CD14-positive monocyte (primary cell): Measurements from ENCODE around the gene ZDHHC11. TPM values are rescaled to one million over a fixed set of nuclear protein-coding genes. Genes with fewer than 3 reads are reported as not detected.

Source experiments
- DNase-seq, 3 donors: peaks; one replicate each; pipeline ENCODE4 v3.0.0-alpha.2; 2011 to 2022
- H2AFZ ChIP-seq: 2 replicates; pipeline ENCODE4 v1.6.0; 2012; ENCODE audit warnings: mild to moderate bottlenecking, low read depth, low read length, inconsistent platforms; ENCODE audit not compliant: insufficient read depth, poor library complexity, severe bottlenecking
- H3K27ac ChIP-seq, 2 donors: 1 replicate in 1 of 2; 2 replicates in 1 of 2; pipeline ENCODE4 v1.5.1; 2012 to 2013; ENCODE audit warnings: low read length in 2 of 2, control low read depth in 1 of 2, inconsistent platforms in 1 of 2, low read depth in 1 of 2, mild to moderate bottlenecking in 1 of 2
- H3K27me3 ChIP-seq, 2 donors: one replicate each; pipeline versions ENCODE4 v1.6.0 to v1.6.1; 2011 to 2013; ENCODE audit warnings: low read length in 2 of 2; ENCODE audit not compliant: control insufficient read depth in 2 of 2, insufficient read depth in 2 of 2
- H3K36me3 ChIP-seq, 2 donors: replicated peaks in 1 of 2; 1 replicate in 1 of 2; 2 replicates in 1 of 2; pipeline versions ENCODE4 v1.5.1 to v1.6.1; 2012 to 2013; ENCODE audit warnings: low read length in 2 of 2, control low read depth in 1 of 2, inconsistent platforms in 1 of 2, mild to moderate bottlenecking in 1 of 2; ENCODE audit not compliant: insufficient read depth in 2 of 2, control insufficient read depth in 1 of 2
- H3K4me1 ChIP-seq, 2 donors: 1 replicate in 1 of 2; 2 replicates in 1 of 2; pipeline versions ENCODE4 v1.5.1 to v1.6.1; 2012 to 2013; ENCODE audit warnings: low read length in 2 of 2, control low read depth in 1 of 2, inconsistent platforms in 1 of 2, mild to moderate bottlenecking in 1 of 2, moderate library complexity in 1 of 2; ENCODE audit not compliant: insufficient read depth in 2 of 2, control insufficient read depth in 1 of 2
- H3K4me2 ChIP-seq: replicated peaks from 2 replicates; pipeline ENCODE3; 2012; ENCODE audit warnings: low read length, moderate library complexity, mild to moderate bottlenecking; ENCODE audit not compliant: poor library complexity, severe bottlenecking; ENCODE audit errors: extremely low read depth
- H3K4me3 ChIP-seq, 3 experiments: fragments of 200-600 bp in 1 of 3; sonication (generic) in 1 of 3; replicated peaks in 1 of 3; 1 replicate in 2 of 3; 2 replicates in 1 of 3; pipeline ENCODE4 v1.5.1; 2011 to 2013; ENCODE audit warnings: low read length in 3 of 3, mild to moderate bottlenecking in 3 of 3, control low read depth in 2 of 3, low read depth in 2 of 3, inconsistent platforms in 1 of 3, moderate library complexity in 1 of 3
- H3K79me2 ChIP-seq: 2 replicates; pipeline ENCODE4 v1.6.0; 2012; ENCODE audit warnings: mild to moderate bottlenecking, control low read depth, inconsistent platforms, low read length, moderate library complexity; ENCODE audit not compliant: insufficient read depth
- H3K9ac ChIP-seq: 2 replicates; pipeline ENCODE4 v1.6.0; 2017; ENCODE audit warnings: low read length, mild to moderate bottlenecking; ENCODE audit not compliant: insufficient read depth, poor library complexity, severe bottlenecking
- H3K9me3 ChIP-seq, 2 donors: replicated peaks in 1 of 2; 1 replicate in 1 of 2; 2 replicates in 1 of 2; pipeline versions ENCODE4 v1.5.1 to v1.6.1; 2012 to 2013; ENCODE audit warnings: low read length in 2 of 2, control low read depth in 1 of 2; ENCODE audit not compliant: control insufficient read depth in 1 of 2, insufficient read depth in 1 of 2
- H4K20me1 ChIP-seq: 2 replicates; pipeline ENCODE4 v1.6.0; 2012; ENCODE audit warnings: mild to moderate bottlenecking, low read length, control low read depth, moderate library complexity; ENCODE audit not compliant: insufficient read depth
- H3K27ac Mint-ChIP-seq, 7 donors: one replicate each; pipeline ENCODE4 v1.8.0; 2020; ENCODE audit warnings: mild to moderate bottlenecking in 7 of 7, mixed read lengths in 7 of 7, moderate library complexity in 6 of 7, inconsistent platforms in 2 of 7
- H3K27me3 Mint-ChIP-seq, 3 donors: one replicate each; pipeline ENCODE4 v1.8.0; 2021 to 2022; ENCODE audit warnings: low read depth in 3 of 3, mild to moderate bottlenecking in 3 of 3, mixed read lengths in 3 of 3, moderate library complexity in 3 of 3, inconsistent platforms in 1 of 3
- H3K36me3 Mint-ChIP-seq, 2 donors: one replicate each; pipeline ENCODE4 v1.8.0; 2020; ENCODE audit warnings: mixed read lengths in 2 of 2, inconsistent platforms in 1 of 2, mild to moderate bottlenecking in 1 of 2
- H3K4me1 Mint-ChIP-seq: one replicate; pipeline ENCODE4 v1.8.0; 2020; ENCODE audit warnings: mild to moderate bottlenecking, mixed read lengths
- H3K4me3 Mint-ChIP-seq, 2 donors: one replicate each; pipeline ENCODE4 v1.8.0; 2020; ENCODE audit warnings: mild to moderate bottlenecking in 2 of 2, mixed read lengths in 2 of 2, moderate library complexity in 1 of 2
- H3K9me3 Mint-ChIP-seq, 7 donors: one replicate each; pipeline ENCODE4 v1.8.0; 2020 to 2022; ENCODE audit warnings: mixed read lengths in 7 of 7, mild to moderate bottlenecking in 6 of 7, moderate library complexity in 6 of 7, inconsistent platforms in 2 of 7
- WGBS: methylation state at CpG from one replicate; pipeline ENCODE4 v1.1.5; 2013; ENCODE audit warnings: missing lambda C conversion rate; ENCODE audit not compliant: insufficient coverage; 5-methylcytosine and 5-hydroxymethylcytosine counted together
- intact Hi-C, 2 donors: fragments of 100-400 bp; cut with micrococcal nuclease; formaldehyde crosslinking; loops; one replicate each; pipeline versions ENCODE4 v1.15.0 to v1.15.1; 2023
- polyA plus RNA-seq, 3 donors: library from polyadenylated mRNA; depleted of rRNA in 1 of 3; unstranded in 2 of 3; stranded (reverse) in 1 of 3; fragments of 300-500 nt in 2 of 3; fragments of >200 nt in 1 of 3; fragmentation: Illumina TruSeq in 2 of 3; gene quantifications; 1 replicate in 2 of 3; 2 replicates in 1 of 3; pipeline ENCODE4 v1.2.3, GENCODE V29; 2012 to 2021
- TF ChIP-seq, protein P1 (sequence below): fragments of 200-600 bp; IDR thresholded peaks from one replicate; pipeline ENCODE4 v1.8.0; 2022; ENCODE audit warnings: antibody characterized with exemption, mild to moderate bottlenecking

The ZDHHC11 gene
- polyA plus RNA-seq, 3 donors = 1.8 TPM; not detected in 2

DNA sequence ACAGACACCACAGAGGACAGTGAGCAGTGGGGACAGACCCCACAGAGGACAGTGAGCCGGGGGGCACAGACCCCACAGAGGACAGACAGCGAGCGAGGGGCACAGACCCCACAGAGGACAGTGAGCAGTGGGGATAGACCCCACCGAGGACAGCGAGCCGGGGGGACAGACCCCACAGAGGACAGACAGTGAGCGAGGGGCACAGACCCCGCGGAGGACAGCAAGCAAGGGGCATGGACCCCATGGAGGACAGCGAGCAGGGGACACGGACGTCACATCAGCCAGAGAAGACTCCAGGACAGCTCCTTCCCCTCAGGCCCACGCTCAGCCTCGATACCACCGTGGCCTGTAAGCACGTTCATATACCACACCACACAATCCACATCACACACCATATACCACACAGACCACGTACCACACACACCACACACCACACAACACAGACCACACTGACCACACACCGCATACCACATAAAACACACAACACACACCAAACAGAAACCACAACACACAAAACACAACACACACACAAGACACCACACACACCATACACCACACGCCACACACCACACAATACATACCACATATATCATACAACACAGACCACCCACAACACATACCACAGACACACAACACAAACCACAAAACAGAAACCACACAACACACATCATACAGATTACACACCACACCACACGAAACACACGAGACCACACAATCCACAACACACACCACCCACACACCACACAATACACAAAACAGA is 5.2 kb upstream of the ZDHHC11 start:
- peaks cover 2 to 7% (median 4%) of the 10 kb centered on the region in 3 donors for H3K27me3 Mint-ChIP-seq
- TF ChIP-seq, protein P1, sequence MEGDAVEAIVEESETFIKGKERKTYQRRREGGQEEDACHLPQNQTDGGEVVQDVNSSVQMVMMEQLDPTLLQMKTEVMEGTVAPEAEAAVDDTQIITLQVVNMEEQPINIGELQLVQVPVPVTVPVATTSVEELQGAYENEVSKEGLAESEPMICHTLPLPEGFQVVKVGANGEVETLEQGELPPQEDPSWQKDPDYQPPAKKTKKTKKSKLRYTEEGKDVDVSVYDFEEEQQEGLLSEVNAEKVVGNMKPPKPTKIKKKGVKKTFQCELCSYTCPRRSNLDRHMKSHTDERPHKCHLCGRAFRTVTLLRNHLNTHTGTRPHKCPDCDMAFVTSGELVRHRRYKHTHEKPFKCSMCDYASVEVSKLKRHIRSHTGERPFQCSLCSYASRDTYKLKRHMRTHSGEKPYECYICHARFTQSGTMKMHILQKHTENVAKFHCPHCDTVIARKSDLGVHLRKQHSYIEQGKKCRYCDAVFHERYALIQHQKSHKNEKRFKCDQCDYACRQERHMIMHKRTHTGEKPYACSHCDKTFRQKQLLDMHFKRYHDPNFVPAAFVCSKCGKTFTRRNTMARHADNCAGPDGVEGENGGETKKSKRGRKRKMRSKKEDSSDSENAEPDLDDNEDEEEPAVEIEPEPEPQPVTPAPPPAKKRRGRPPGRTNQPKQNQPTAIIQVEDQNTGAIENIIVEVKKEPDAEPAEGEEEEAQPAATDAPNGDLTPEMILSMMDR = no peak
- 78% methylated on average over 21 of the region's 21 CpGs for WGBS
- Histone ChIP-seq H3K4me2 (no peak overlapping the region), H3K4me3 (no peak overlapping the region), H2AFZ (no peak overlapping the region), H4K20me1 (no peaks in the 10 kb centered on the region), H3K9ac (no peak overlapping the region), H3K9me3 (no peaks in the 10 kb centered on the region), H3K27me3 (no peaks in the 10 kb centered on the region), H3K79me2 (no peaks in the 10 kb centered on the region), H3K27ac (no peak overlapping the region), H3K36me3 (no peaks in the 10 kb centered on the region), H3K4me1 (no peaks in the 10 kb centered on the region)
- DNase-seq = no peak
- no peak overlapping the region for H3K4me3 Mint-ChIP-seq
- H3K36me3 Mint-ChIP-seq = peaks cover 5 to 8% of the 10 kb centered on the region in 2 donors
- H3K27ac Mint-ChIP-seq = no peak overlapping the region
- H3K4me1 Mint-ChIP-seq = no peaks in the 10 kb centered on the region
- intact Hi-C loops = no loop called here
- no peaks in the 10 kb centered on the region for H3K9me3 Mint-ChIP-seq

DNA sequence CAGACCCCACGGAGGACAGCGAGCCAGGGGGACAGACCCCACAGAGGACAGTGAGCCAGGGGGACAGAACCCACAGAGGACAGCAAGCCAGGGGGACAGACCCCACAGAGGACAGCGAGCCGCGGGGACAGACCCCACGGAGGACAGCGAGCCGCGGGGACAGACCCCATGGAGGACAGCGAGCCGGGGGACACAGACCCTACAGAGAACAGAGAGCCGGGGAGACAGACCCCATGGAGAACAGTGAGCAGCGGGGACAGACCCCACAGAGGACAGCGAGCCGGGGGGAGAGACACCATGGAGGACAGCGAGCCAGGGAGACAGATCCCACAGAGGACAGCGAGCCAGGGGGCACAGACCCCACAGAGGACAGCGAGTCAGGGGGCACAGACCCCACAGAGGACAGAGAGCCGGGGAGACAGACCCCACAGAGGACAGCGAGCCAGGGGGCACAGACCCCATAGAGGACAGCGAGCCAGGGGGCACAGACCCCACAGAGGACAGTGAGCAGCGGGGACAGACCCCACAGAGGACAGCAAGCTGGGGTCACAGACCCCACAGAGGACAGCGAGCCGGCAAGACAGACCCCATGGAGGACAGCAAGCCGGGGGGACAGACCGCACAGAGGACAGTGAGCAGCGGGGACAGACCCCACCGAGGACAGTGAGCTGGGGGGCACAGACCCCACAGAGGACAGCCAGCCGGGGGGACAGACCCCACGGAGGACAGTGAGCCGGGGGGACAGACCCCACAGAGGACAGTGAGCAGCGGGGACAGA is 4.4 kb upstream of the ZDHHC11 start:
- Histone ChIP-seq H3K4me1 (no peaks in the 10 kb centered on the region), H3K27me3 (no peaks in the 10 kb centered on the region), H4K20me1 (no peaks in the 10 kb centered on the region), H3K9me3 (no peaks in the 10 kb centered on the region), H3K79me2 (no peaks in the 10 kb centered on the region), H2AFZ (no peak overlapping the region), H3K9ac (no peak overlapping the region), H3K4me3 (no peak overlapping the region), H3K27ac (no peak overlapping the region), H3K36me3 (no peaks in the 10 kb centered on the region), H3K4me2 (no peak overlapping the region)
- 93% methylated on average over 26 of the region's 32 CpGs for WGBS
- no peak for DNase-seq
- Mint-ChIP-seq H3K36me3 (peaks cover 0 to 2% of the 10 kb centered on the region in 2 donors), H3K4me1 (no peaks in the 10 kb centered on the region), H3K27me3 (peaks cover 4 to 7% (median 4%) of the 10 kb centered on the region in 3 donors), H3K4me3 (no peak overlapping the region), H3K27ac (no peak overlapping the region), H3K9me3 (no peaks in the 10 kb centered on the region)
- intact Hi-C loops = no loop called here
- TF ChIP-seq, protein P1 = no peak
